Fibroblast of mammary gland (primary cell): ENCODE measurements around the gene FSIP1.

Experiments used
- DNase-seq: peaks from one replicate; pipeline ENCODE4 v3.0.0-alpha.2; 2010; ENCODE audit warnings: low read depth
- H3K4me3 ChIP-seq: 2 replicates; pipeline ENCODE4 v1.5.1; 2011; ENCODE audit warnings: low read depth, mild to moderate bottlenecking, low read length, moderate library complexity; ENCODE audit not compliant: control insufficient read depth
- CTCF ChIP-seq: conservative IDR thresholded peaks from 2 replicates; pipeline ENCODE4 v1.5.1; 2011; ENCODE audit warnings: low read depth, low read length, inconsistent platforms; ENCODE audit not compliant: control insufficient read depth, insufficient read depth

The FSIP1 gene

GRCh38 chr15:39629371-39629770, 153.3 kb downstream of the FSIP1 start:
- TF ChIP-seq CTCF = no peak
- DNase-seq = no peak
- H3K4me3 ChIP-seq = no peak overlapping the region

DNA sequence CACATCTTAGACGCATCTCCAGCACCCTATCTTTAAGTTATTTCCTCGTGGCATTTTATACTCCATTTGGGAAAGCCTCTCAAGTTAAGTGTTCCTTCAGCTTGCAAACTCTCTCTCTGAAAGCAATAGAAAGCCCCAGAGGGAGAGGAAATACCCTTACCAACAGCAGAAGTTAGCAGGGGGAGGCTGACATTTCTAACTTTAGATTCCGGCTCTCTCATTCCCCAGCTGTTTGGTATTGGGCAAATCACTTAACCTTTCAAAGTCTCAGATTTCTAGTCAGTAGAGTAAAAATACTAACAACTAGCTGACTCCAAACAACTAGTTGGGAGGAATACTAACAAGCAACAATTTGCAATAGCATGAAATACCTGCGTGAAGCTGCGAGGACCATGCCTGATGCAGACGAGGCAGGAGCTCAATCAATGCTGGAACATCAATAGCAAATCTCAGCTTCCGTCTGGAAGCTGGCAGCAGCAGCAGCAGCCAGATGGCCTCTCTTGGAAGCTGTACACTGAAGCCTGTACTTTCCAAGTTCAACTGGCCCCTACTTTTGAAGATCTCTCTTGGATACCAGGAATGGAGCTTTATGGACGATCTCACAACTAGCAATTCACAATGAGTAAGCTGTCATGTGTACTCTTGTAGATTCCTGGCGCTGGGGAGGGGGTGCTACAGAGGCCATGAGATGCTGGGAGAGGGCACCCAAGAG, 153.9 kb downstream of the FSIP1 start:
- TF ChIP-seq CTCF = no peak
- DNase-seq = no peak
- H3K4me3 ChIP-seq = no peak overlapping the region

DNA sequence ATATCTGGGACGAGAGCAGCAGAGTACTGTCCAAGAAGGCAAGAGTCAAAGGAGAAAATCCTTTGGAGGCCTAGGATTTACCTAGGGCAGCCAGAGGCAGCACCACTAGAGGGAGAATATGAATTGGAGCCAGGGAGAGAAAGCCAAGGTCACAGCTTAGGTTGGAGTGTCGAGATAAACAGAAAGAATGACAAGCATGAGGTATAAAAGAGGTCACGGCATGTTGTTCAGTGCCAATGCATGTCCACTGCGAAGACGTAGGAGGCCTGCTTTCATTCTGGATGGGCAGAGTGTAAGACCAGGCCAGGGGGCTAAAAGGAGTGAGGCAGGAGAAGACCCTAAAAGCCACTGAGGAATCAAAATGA, 154.5 kb downstream of the FSIP1 start:
- no peak overlapping the region for H3K4me3 ChIP-seq
- DNase-seq = no peak
- TF ChIP-seq CTCF = peak; percentile 14

- DNase-seq = no peak
- TF ChIP-seq CTCF = no peak
- no peak overlapping the region for H3K4me3 ChIP-seq
These were observed 155.0 kb downstream of the FSIP1 start for GRCh38 chr15:39627451-39628143.

GRCh38 chr15:39625856-39626255, 156.8 kb downstream of the FSIP1 start:
- no peak overlapping the region for H3K4me3 ChIP-seq
- peak; percentile 57 for DNase-seq
- TF ChIP-seq CTCF = no peak

DNA sequence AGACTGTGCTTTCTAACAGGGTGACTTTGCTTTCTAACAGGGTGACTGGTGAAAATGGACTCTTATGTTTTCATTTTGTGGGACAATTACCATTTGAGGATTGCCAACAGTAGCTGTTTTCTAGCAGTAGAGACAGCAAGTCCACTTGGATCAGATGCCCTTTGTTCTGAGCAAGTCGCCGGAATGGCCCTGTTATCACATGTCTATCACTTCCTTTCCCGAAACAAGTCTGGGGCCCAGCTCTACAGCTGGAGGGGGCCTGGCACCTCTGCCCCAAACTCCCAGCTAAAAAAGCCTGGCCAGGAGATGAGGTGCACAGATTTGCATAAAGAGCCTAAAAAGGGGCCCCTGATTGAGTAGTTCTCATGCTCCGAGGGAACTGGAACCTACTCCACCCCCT, 157.2 kb downstream of the FSIP1 start:
- no peak for DNase-seq
- no peak overlapping the region for H3K4me3 ChIP-seq
- no peak for TF ChIP-seq CTCF
